Gastrocnemius medialis (tissue), 4 donors: ENCODE data around the gene UTS2B.

Experiments used
- CTCF ChIP-seq, 5 experiments: fragments of 450-650 bp in 3 of 5; fragments of 200-600 bp in 2 of 5; sonication (generic) in 2 of 5; IDR thresholded peaks in 4 of 5; conservative IDR thresholded peaks in 1 of 5; 1 replicate in 4 of 5; 2 replicates in 1 of 5; pipeline ENCODE4 v1.5.1; 2016 to 2019; ENCODE audit warnings: antibody characterized with exemption in 5 of 5, mild to moderate bottlenecking in 3 of 5, moderate library complexity in 3 of 5
- POLR2A ChIP-seq, 2 donors: fragments of 450-650 bp; IDR thresholded peaks; one replicate each; pipeline ENCODE4 v1.6.1; 2017; ENCODE audit warnings: antibody characterized with exemption in 2 of 2, mild to moderate bottlenecking in 2 of 2, moderate library complexity in 2 of 2

GRCh38 chr3:191342411-191342810, 12.1 kb upstream of the UTS2B start:
- TF ChIP-seq CTCF (IDR thresholded peaks at IDR 0.05 in 4 of 5, conservative IDR thresholded peaks at IDR 0.05 in 1 of 5) (no peak), POLR2A (IDR thresholded peaks at IDR 0.05) (no peak)
